MM.1S (cell line): Measurements from ENCODE around the gene ELMO3.

Experiments used
- DNase-seq: peaks from one replicate; pipeline ENCODE4 v3.0.0-alpha.2; 2015
- H2AFZ ChIP-seq: fragments of 300-600 bp; sonication (generic); 2 replicates; pipeline ENCODE4 v1.6.0; 2016; ENCODE audit warnings: antibody characterized with exemption, low read length
- H3F3A ChIP-seq: fragments of 300-600 bp; sonication (generic); 2 replicates; pipeline ENCODE4 v1.6.1; 2016; ENCODE audit warnings: mild to moderate bottlenecking, antibody characterized with exemption, low read length, moderate library complexity, mixed read lengths; ENCODE audit not compliant: insufficient read depth
- H3K27ac ChIP-seq: fragments of 300-600 bp; sonication (generic); 2 replicates; pipeline ENCODE4 v1.5.1; 2016; ENCODE audit warnings: mild to moderate bottlenecking, low read length
- H3K27me3 ChIP-seq: fragments of 300-600 bp; sonication (generic); replicated peaks from 2 replicates; pipeline ENCODE4 v1.6.0; 2016; ENCODE audit warnings: low read length; ENCODE audit not compliant: insufficient read depth
- H3K36me3 ChIP-seq: fragments of 300-600 bp; sonication (generic); replicated peaks from 2 replicates; pipeline ENCODE4 v1.6.1; 2016; ENCODE audit warnings: mild to moderate bottlenecking, low read length, mixed read lengths; ENCODE audit not compliant: insufficient read depth
- H3K4me1 ChIP-seq: fragments of 300-600 bp; sonication (generic); 2 replicates; pipeline ENCODE4 v1.6.1; 2016; ENCODE audit warnings: low read length, mixed read lengths
- H3K4me2 ChIP-seq: fragments of 300-600 bp; sonication (generic); 2 replicates; pipeline ENCODE4 v1.6.0; 2016; ENCODE audit warnings: low read depth, low read length
- H3K4me3 ChIP-seq: fragments of 300-600 bp; sonication (generic); 2 replicates; pipeline ENCODE4 v1.5.1; 2016; ENCODE audit warnings: low read length, mixed read lengths
- H3K79me2 ChIP-seq: fragments of 300-600 bp; sonication (generic); 2 replicates; pipeline ENCODE4 v1.6.1; 2016; ENCODE audit warnings: mixed run types, low read length, mixed read lengths
- H3K9ac ChIP-seq: fragments of 300-600 bp; sonication (generic); 2 replicates; pipeline ENCODE4 v1.6.1; 2016; ENCODE audit warnings: low read length, mixed read lengths
- H3K9me2 ChIP-seq: fragments of 300-600 bp; sonication (generic); replicated peaks from 2 replicates; pipeline ENCODE4 v1.6.1; 2016; ENCODE audit warnings: mild to moderate bottlenecking, low read length, mixed read lengths; ENCODE audit not compliant: insufficient read depth
- H3K9me3 ChIP-seq: fragments of 300-600 bp; sonication (generic); replicated peaks from 2 replicates; pipeline ENCODE4 v1.6.1; 2016; ENCODE audit warnings: mild to moderate bottlenecking, low read length, mixed read lengths; ENCODE audit not compliant: insufficient read depth
- H4K20me1 ChIP-seq: fragments of 300-600 bp; sonication (generic); 2 replicates; pipeline ENCODE4 v1.6.1; 2016; ENCODE audit warnings: mild to moderate bottlenecking, low read length, moderate library complexity, mixed read lengths; ENCODE audit not compliant: insufficient read depth
- CTCF ChIP-seq: fragments of 300-600 bp; sonication (generic); IDR thresholded peaks from 2 replicates; pipeline ENCODE4 v1.5.1; 2016; ENCODE audit warnings: antibody characterized with exemption, low read length, mixed read lengths
- EZH2 ChIP-seq: fragments of 300-600 bp; sonication (generic); optimal IDR thresholded peaks from 2 replicates; pipeline ENCODE3; 2017; ENCODE audit warnings: low read depth, mild to moderate bottlenecking, antibody characterized with exemption, low read length, mixed read lengths
- EZH2phosphoT487 ChIP-seq: fragments of 300-600 bp; sonication (generic); IDR thresholded peaks from 2 replicates; pipeline ENCODE4 v1.6.1; 2018; ENCODE audit warnings: antibody characterized with exemption, low read length

ELMO3 gene

GRCh38 chr16:67209565-67209964 lies 10.6 kb downstream of the ELMO3 start:
- Histone ChIP-seq H3K4me1 (no peaks in the 10 kb centered on the region), H3K4me3 (no peak overlapping the region), H3K27ac (no peak overlapping the region), H3K27me3 (no peaks in the 10 kb centered on the region), H2AFZ (no peak overlapping the region), H3K9me3 (no peaks in the 10 kb centered on the region), H3K4me2 (no peak overlapping the region), H3K36me3 (no peaks in the 10 kb centered on the region), H3K79me2 (no peaks in the 10 kb centered on the region), H3K9ac (no peak overlapping the region), H4K20me1 (no peaks in the 10 kb centered on the region), H3K9me2 (no peaks in the 10 kb centered on the region), H3F3A (no peaks in the 10 kb centered on the region)
- no peak for TF ChIP-seq CTCF
- no peak for TF ChIP-seq EZH2phosphoT487
- no peak for TF ChIP-seq EZH2
- no peak for DNase-seq

DNA sequence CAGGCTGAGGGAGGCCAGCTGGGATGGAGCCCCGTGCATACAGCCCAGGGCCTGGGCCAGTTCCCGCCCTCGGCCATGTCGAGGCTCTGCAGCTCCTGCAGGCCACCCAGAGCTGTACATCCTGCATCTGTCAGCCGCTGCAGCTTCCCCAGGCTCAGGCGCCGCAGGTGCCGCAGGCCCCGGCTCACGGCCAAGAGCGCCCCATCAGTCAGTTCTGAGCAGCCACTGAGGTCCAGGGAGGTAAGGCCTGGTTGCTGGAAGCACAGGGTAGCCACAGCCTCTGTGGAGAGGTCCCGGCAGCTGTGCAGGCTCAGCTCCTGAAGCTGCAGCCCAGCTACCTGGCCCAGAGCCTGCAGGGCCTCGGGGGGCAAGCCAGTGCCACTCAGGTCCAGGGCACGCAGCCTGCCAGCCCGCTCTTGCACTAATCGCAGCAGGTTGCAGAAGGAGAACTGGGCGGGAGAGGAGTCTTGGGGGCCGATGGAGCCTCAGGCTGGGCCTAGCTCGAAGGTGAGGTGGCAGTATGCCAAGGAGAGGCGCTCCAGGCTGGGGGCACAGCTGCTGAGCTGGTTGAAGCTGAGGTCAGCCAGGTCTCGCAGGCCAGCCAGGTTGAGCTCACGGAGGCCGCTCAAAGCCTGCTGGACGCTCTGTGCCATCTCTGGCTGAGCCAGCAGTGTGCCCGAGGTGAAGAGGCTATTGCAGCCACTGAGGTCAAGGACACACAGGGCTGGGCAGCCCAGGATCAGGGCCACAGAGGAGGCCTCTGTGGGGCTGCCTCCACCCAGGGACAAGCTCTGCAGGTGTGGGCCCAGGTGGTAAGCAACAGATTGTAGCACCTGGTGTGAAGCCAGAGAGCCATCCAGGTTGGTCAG lies 11.4 kb downstream of the ELMO3 start:
- no peak for DNase-seq
- no peaks in the 10 kb centered on the region for H3K9me2 ChIP-seq
- TF ChIP-seq EZH2phosphoT487 (no peak), EZH2 (no peak), CTCF (no peak)

DNA sequence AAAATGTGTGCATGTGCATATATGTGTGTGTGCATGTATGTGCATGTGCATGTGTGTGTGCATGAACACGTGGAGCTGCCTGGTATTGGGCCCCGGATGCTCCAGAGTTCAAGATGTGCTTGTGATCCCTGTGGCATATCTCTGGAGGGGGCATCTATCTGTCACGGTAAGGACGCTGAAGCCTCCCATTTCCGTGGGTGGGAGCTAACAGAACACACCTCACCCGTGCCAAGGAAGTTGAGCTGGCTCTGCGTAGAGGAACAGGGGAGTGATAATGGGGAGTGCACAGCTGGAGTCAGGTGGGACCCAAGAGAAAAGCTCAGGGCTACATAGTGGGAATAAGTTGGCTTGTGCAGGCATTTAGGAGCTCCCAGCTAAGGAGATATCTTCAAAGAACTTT lies 12.7 kb downstream of the ELMO3 start:
- H2AFZ ChIP-seq = no peak overlapping the region
- no peak overlapping the region for H3K4me3 ChIP-seq
- H3K27ac ChIP-seq = no peak overlapping the region
- H3K79me2 ChIP-seq = no peaks in the 10 kb centered on the region
- no peak overlapping the region for H3K4me2 ChIP-seq
- DNase-seq = no peak
- TF ChIP-seq EZH2 (no peak), CTCF (no peak), EZH2phosphoT487 (no peak)
- no peaks in the 10 kb centered on the region for H3F3A ChIP-seq
- H3K9me3 ChIP-seq = no peaks in the 10 kb centered on the region
- no peaks in the 10 kb centered on the region; the same call in 1 of the 2 replicates for H3K27me3 ChIP-seq
- H3K36me3 ChIP-seq = no peaks in the 10 kb centered on the region
- no peak overlapping the region for H3K9ac ChIP-seq
- H3K9me2 ChIP-seq = no peaks in the 10 kb centered on the region
- no peaks in the 10 kb centered on the region for H3K4me1 ChIP-seq
- H4K20me1 ChIP-seq = no peaks in the 10 kb centered on the region

More for the DNA sequence above, 11.4 kb downstream of the ELMO3 start:
- Histone ChIP-seq H4K20me1 (no peaks in the 10 kb centered on the region), H3K4me1 (no peaks in the 10 kb centered on the region), H3K27ac (no peak overlapping the region), H3K9me3 (no peaks in the 10 kb centered on the region), H3K79me2 (no peaks in the 10 kb centered on the region), H3K36me3 (no peaks in the 10 kb centered on the region), H3K9ac (no peak overlapping the region), H3K4me2 (no peak overlapping the region), H3F3A (no peaks in the 10 kb centered on the region), H2AFZ (no peak overlapping the region), H3K27me3 (no peaks in the 10 kb centered on the region), H3K4me3 (no peak overlapping the region)
